ENCODE measurements around the gene TNNC2.
"Not testable (repeated sequence)": the region's sequence is repeated elsewhere in the genome, so short reads cannot be mapped to it uniquely, and the experiment has no call there.

Gene TNNC2

GRCh38 chr20:45827030-45827652, at the start of gene TNNC2:
Gene TNNC2 (minus strand): TSS chr20:45827312. CDS start chr20:45827248, 64 bp downstream.
- DNase-seq (ENCODE audit: low spot score): no peak

GRCh38 chr20:45874576-45874975, 47.5 kb upstream of the TNNC2 start:
- no peak for DNase-seq (ENCODE audit: low spot score)

- not testable (repeated sequence) for DNase-seq (ENCODE audit: low spot score)
Observed at GRCh38 chr20:45874104-45874481, 47.0 kb upstream of the TNNC2 start.

GRCh38 chr20:45873409-45874103, 46.4 kb upstream of the TNNC2 start:
- DNase-seq (ENCODE audit: low spot score): no peak

GRCh38 chr20:45872626-45873025, 45.5 kb upstream of the TNNC2 start:
- no peak for DNase-seq (ENCODE audit: low spot score)

GRCh38 chr20:45867819-45868176, 40.7 kb upstream of the TNNC2 start:
- DNase-seq (ENCODE audit: low spot score): no peak

GRCh38 chr20:45867136-45867818, 40.2 kb upstream of the TNNC2 start:
- DNase-seq (ENCODE audit: low spot score): no peak

GRCh38 chr20:45866454-45866853, 39.3 kb upstream of the TNNC2 start:
- no peak for DNase-seq (ENCODE audit: low spot score)

GRCh38 chr20:45863543-45864470, 36.7 kb upstream of the TNNC2 start:
- DNase-seq (ENCODE audit: low spot score): no peak

GRCh38 chr20:45861221-45862075, 34.3 kb upstream of the TNNC2 start:
- DNase-seq (ENCODE audit: low spot score): no peak

- no peak for DNase-seq (ENCODE audit: low spot score)
Observed at GRCh38 chr20:45860560-45861220, 33.6 kb upstream of the TNNC2 start.

- DNase-seq (ENCODE audit: low spot score): no peak
Observed at GRCh38 chr20:45859916-45860315, 32.8 kb upstream of the TNNC2 start.

- DNase-seq (ENCODE audit: low spot score): peak; percentile 22
Observed at GRCh38 chr20:45857882-45858216, 30.7 kb upstream of the TNNC2 start.

GRCh38 chr20:45857114-45857881, 30.2 kb upstream of the TNNC2 start, which contains the start of the genes ACOT8 and ZSWIM3:
Gene ACOT8 (minus strand): TSS chr20:45857392. CDS start chr20:45857315, 77 bp downstream.
Gene ZSWIM3 (plus strand): TSS chr20:45857614. CDS start chr20:45857826, 212 bp downstream.
- DNase-seq (ENCODE audit: low spot score): peak; percentile 100

- DNase-seq (ENCODE audit: low spot score): no peak
Observed at GRCh38 chr20:45853484-45853883, 26.4 kb upstream of the TNNC2 start.

- no peak for DNase-seq (ENCODE audit: low spot score)
Observed at GRCh38 chr20:45852326-45852725, 25.2 kb upstream of the TNNC2 start.

- DNase-seq (ENCODE audit: low spot score): no peak
Observed at GRCh38 chr20:45851501-45851900, 24.4 kb upstream of the TNNC2 start.

GRCh38 chr20:45850926-45851325, 23.8 kb upstream of the TNNC2 start:
- no peak for DNase-seq (ENCODE audit: low spot score)

- DNase-seq (ENCODE audit: low spot score): no peak
Observed at GRCh38 chr20:45850238-45850637, 23.1 kb upstream of the TNNC2 start.

Data from CD4-positive, alpha-beta T cell treated with Interleukin-15 for 4 hours (primary cell).